Heart left ventricle (tissue), 13 donors: ENCODE measurements around the gene DHPS.

Experiments
- POLR2A ChIP-seq, 2 donors: fragments of 450-650 bp; IDR thresholded peaks; one replicate each; pipeline ENCODE4 v1.6.1; 2017; ENCODE audit warnings: antibody characterized with exemption in 2 of 2, mild to moderate bottlenecking in 2 of 2, moderate library complexity in 2 of 2
- TF ChIP-seq, protein P1 (sequence below), 12 donors: fragments of 200-600 bp; sonication (generic) in 4 of 12; IDR thresholded peaks; one replicate each; pipeline versions ENCODE4 v1.5.0 to v1.8.0; 2018 to 2022; ENCODE audit warnings: antibody characterized with exemption in 12 of 12, mild to moderate bottlenecking in 5 of 12
- donor health status: ischemic (EF 13 %, LVEDD 7.1; RV severe dilation, severe dysfunction).
- donor health status: DM: no; HTN: yes; CAD: no.
- donor health status: DM: no; HTN: no; CAD: no.
- donor health status: ischemic (EF 25% LVEDD 6.9; RV normal size, moderate dysfunction).
- donor health status: ischemic (EF 25% LVEDD 5.7; RV mildly dilated, moderate dysfunction).
- donor health status: ischemic (EF 35%, LVEDD 5.7; RV mildly dilated, moderate dysfunction).
- donor health status: nonischemic (EF 11% LVEDD 7.7; RV severe dilation, severe dysfunction).
- donor health status: DM: yes; HTN: yes; CAD: no.
- donor health status: PGD.
- donor health status: ischemic (EF 29% LVEDD 5.4; RV normal size, mild dysfunction).
- donor health status: nonischemic (EF 23%, LVEDD 6.1; RV moderate dilation, normal function).

DNA sequence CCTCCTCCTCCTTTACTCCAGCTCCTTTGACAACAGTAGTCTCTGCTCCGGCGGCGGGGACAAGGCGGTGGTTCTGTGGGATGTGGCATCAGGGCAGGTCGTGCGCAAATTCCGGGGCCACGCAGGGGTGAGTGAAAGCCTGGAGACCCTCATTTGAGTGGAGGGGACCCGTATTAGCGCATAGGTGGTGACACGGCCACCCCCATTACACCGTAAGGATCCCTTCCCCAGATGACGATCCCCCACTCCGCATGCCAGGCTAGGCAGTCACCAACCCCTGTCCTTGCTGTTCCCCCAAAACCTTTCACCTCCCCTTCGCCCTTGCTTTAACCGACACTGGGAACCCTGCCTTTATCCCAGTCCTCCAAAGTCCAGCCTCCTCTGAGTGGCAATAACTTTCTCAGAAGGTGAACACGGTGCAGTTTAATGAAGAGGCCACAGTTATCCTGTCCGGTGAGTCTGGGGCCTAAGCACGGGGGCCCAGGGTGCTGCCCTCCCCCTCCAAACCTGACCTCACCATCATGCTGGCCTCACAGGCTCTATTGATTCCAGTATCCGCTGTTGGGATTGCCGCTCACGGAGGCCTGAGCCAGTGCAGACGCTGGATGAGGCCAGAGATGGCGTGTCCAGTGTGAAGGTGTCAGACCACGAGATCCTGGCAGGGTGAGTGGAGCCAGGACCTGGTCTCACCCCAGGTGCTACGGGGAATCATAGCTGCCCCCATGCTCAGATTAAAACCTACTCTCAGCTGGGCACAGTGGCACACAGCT, 11.3 kb downstream of the DHPS start:
- TF ChIP-seq, protein P1, sequence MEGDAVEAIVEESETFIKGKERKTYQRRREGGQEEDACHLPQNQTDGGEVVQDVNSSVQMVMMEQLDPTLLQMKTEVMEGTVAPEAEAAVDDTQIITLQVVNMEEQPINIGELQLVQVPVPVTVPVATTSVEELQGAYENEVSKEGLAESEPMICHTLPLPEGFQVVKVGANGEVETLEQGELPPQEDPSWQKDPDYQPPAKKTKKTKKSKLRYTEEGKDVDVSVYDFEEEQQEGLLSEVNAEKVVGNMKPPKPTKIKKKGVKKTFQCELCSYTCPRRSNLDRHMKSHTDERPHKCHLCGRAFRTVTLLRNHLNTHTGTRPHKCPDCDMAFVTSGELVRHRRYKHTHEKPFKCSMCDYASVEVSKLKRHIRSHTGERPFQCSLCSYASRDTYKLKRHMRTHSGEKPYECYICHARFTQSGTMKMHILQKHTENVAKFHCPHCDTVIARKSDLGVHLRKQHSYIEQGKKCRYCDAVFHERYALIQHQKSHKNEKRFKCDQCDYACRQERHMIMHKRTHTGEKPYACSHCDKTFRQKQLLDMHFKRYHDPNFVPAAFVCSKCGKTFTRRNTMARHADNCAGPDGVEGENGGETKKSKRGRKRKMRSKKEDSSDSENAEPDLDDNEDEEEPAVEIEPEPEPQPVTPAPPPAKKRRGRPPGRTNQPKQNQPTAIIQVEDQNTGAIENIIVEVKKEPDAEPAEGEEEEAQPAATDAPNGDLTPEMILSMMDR (IDR thresholded peaks at IDR 0.05) = no peak
- TF ChIP-seq POLR2A (IDR thresholded peaks at IDR 0.05) = no peak
